ENCODE measurements around the gene ZNF600. TPM values are rescaled to one million over a fixed set of nuclear protein-coding genes. Genes with fewer than 3 reads are reported as not detected.
"Not testable (repeated sequence)": the region's sequence is repeated elsewhere in the genome, so short reads cannot be mapped to it uniquely, and the experiment has no call there.

Gene ZNF600
- total RNA-seq, 1 donor from 2014 or later: 13.0 TPM

GRCh38 chr19:52821204-52821960 is 34.8 kb upstream of the ZNF600 start, which contains the start of gene ZNF28:
Gene ZNF28 (minus strand): TSS chr19:52821633. CDS start chr19:52817958, 3,675 bp downstream.
- Histone ChIP-seq H3K36me3 (peaks cover 0 to 15% of the 10 kb centered on the region in 2 donors), H3K4me3 (peak within 1 kb of the TSS; percentile 64 to 69), H3K27ac (peak within 1 kb of the TSS; percentile 46)
- H3K4me1 ChIP-seq; H3K9me3 ChIP-seq; H3K27me3 ChIP-seq; intact Hi-C loops (cut with DNase I); DNase-seq (ENCODE audit: extremely low spot score in 2 of 2): not testable (repeated sequence)
- TF ChIP-seq POLR2AphosphoS5 (IDR thresholded peaks at IDR 0.05; ENCODE audit: insufficient read depth in 1 of 2, low read depth in 1 of 2): peak; percentile 46 to 69

- intact Hi-C loops (cut with DNase I); H3K9me3 ChIP-seq; H3K4me1 ChIP-seq; H3K27me3 ChIP-seq; DNase-seq (ENCODE audit: extremely low spot score in 2 of 2): not testable (repeated sequence)
- H3K36me3 ChIP-seq: peaks cover 0 to 21% of the 10 kb centered on the region in 2 donors
- peak overlapping the region; percentile 64 to 69 for H3K4me3 ChIP-seq
- H3K27ac ChIP-seq: peak overlapping the region; percentile 46
These were observed 34.0 kb upstream of the ZNF600 start for GRCh38 chr19:52820472-52821203.

- intact Hi-C loops (cut with DNase I): no loop called here
- no peak for TF ChIP-seq POLR2AphosphoS5 (IDR thresholded peaks at IDR 0.05; ENCODE audit: insufficient read depth in 1 of 2, low read depth in 1 of 2)
- TF ChIP-seq, protein P1, sequence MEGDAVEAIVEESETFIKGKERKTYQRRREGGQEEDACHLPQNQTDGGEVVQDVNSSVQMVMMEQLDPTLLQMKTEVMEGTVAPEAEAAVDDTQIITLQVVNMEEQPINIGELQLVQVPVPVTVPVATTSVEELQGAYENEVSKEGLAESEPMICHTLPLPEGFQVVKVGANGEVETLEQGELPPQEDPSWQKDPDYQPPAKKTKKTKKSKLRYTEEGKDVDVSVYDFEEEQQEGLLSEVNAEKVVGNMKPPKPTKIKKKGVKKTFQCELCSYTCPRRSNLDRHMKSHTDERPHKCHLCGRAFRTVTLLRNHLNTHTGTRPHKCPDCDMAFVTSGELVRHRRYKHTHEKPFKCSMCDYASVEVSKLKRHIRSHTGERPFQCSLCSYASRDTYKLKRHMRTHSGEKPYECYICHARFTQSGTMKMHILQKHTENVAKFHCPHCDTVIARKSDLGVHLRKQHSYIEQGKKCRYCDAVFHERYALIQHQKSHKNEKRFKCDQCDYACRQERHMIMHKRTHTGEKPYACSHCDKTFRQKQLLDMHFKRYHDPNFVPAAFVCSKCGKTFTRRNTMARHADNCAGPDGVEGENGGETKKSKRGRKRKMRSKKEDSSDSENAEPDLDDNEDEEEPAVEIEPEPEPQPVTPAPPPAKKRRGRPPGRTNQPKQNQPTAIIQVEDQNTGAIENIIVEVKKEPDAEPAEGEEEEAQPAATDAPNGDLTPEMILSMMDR (IDR thresholded peaks at IDR 0.05): no peak
- no peak for TF ChIP-seq POLR2A (IDR thresholded peaks at IDR 0.05)
- no peaks in the 10 kb centered on the region for H3K27me3 ChIP-seq
- peaks cover 0 to 51% of the 10 kb centered on the region in 2 donors for H3K36me3 ChIP-seq
- no peaks in the 10 kb centered on the region for H3K4me1 ChIP-seq
- no peak for DNase-seq (ENCODE audit: extremely low spot score in 2 of 2)
- peaks cover 10% of the 10 kb centered on the region for H3K9me3 ChIP-seq
- no peak overlapping the region for H3K27ac ChIP-seq
- no peak overlapping the region for H3K4me3 ChIP-seq
These were observed 23.2 kb upstream of the ZNF600 start for GRCh38 chr19:52809801-52810200.

DNA sequence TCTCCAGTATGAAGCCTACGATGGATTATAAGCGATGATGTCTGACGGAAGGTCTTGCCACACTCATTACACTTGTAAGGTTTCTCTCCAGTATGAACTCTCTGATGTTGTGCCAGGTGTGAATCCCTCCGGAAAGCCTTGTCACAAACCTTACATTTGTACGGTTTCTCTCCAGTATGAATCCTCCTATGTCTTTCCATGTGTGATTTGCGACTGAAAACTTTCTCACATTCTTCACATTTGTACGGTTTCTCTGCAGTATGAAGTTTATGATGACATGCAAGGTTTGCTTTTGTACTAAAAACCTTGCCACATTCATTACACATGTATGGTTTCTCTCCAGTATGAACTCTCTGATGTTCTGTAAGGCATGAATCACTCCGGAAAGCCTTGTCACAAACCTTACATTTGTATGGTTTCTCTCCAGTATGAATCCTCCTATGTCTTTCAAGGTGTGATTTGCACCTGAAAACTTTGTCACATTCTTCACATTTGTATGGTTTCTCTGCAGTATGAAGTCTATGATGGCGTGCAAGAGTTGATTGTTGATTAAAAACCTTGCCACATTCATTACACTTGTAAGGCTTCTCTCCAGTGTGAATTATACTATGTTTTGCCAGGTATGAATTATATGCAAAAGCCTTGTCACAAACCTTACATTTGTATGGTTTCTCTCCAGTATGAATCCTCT is 13.5 kb upstream of the ZNF600 start:
- Histone ChIP-seq H3K36me3 (peaks cover 6 to 71% of the 10 kb centered on the region in 2 donors), H3K9me3 (peaks cover 71% of the 10 kb centered on the region)

GRCh38 chr19:52789440-52789839 is 2.8 kb upstream of the ZNF600 start:
- no peak for DNase-seq (ENCODE audit: extremely low spot score in 2 of 2)
- no peak overlapping the region for H3K27ac ChIP-seq
- peaks cover 23% of the 10 kb centered on the region for H3K4me1 ChIP-seq
- H3K27me3 ChIP-seq: no peaks in the 10 kb centered on the region
- no peak overlapping the region for H3K4me3 ChIP-seq
- H3K9me3 ChIP-seq: no peaks in the 10 kb centered on the region
- intact Hi-C loops (cut with DNase I): no loop called here
- no peaks in the 10 kb centered on the region for H3K36me3 ChIP-seq
- TF ChIP-seq, protein P1 (IDR thresholded peaks at IDR 0.05): no peak
- TF ChIP-seq POLR2A (IDR thresholded peaks at IDR 0.05): no peak
- TF ChIP-seq POLR2AphosphoS5 (IDR thresholded peaks at IDR 0.05; ENCODE audit: insufficient read depth in 1 of 2, low read depth in 1 of 2): no peak

More for the DNA sequence above, 13.5 kb upstream of the ZNF600 start:
- H3K4me1 ChIP-seq; H3K27me3 ChIP-seq; H3K27ac ChIP-seq; H3K4me3 ChIP-seq; intact Hi-C loops (cut with DNase I); DNase-seq (ENCODE audit: extremely low spot score in 2 of 2): not testable (repeated sequence)

DNA sequence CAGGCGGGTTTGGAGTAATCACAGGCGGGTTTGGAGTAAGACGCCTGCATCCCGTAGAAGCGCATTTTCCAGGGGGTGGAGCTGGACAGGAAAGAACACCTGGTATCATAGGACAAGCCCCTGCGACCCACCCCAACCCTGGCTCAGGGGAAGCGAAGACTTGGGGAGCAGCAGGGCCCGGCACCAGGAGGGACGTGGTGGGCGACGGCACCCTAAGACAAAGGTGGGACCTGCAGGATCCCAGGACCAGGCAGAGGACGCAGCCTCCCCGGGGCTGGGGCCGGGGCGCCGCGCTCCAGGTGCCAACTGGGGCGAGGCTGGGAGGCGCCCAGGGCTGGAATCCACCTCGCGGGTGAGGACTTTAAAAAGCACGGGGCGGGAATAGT is 520 bp downstream of the ZNF600 start:
- DNase-seq (ENCODE audit: extremely low spot score in 2 of 2): no peak
- no peaks in the 10 kb centered on the region for H3K27me3 ChIP-seq
- H3K4me1 ChIP-seq: peaks cover 23% of the 10 kb centered on the region
- TF ChIP-seq POLR2A (IDR thresholded peaks at IDR 0.05) (no peak), POLR2AphosphoS5 (IDR thresholded peaks at IDR 0.05; ENCODE audit: insufficient read depth in 1 of 2, low read depth in 1 of 2) (no peak)
- TF ChIP-seq, protein P1 (IDR thresholded peaks at IDR 0.05): no peak
- H3K4me3 ChIP-seq: peak overlapping the region; percentile 62 to 64
- no peaks in the 10 kb centered on the region for H3K9me3 ChIP-seq
- no peaks in the 10 kb centered on the region for H3K36me3 ChIP-seq
- H3K27ac ChIP-seq: peak overlapping the region; percentile 69
- intact Hi-C loops (cut with DNase I): no loop called here
